Measurements from ENCODE around the gene FBLN5. TPM values are rescaled to one million over a fixed set of nuclear protein-coding genes. Genes with fewer than 3 reads are reported as not detected.
A peak's percentile ranks its signal among the peaks of the same experiment; 100 is the strongest.

Gene FBLN5
- total RNA-seq, 2 experiments from 2014 or later = 3.0 to 4.7 TPM

- no peaks in the 10 kb centered on the region for H3K9me3 Mint-ChIP-seq (ENCODE audit: low read depth)
- ATAC-seq = peak; percentile 53
- H3K4me3 Mint-ChIP-seq = no peak overlapping the region
- no peaks in the 10 kb centered on the region for H3K27me3 Mint-ChIP-seq
- H3K4me1 Mint-ChIP-seq = peaks cover 51% of the 10 kb centered on the region
- intact Hi-C loops (cut with DNase I, micrococcal nuclease) = loop anchor here (1.0 to 2.0 kb wide), 3 partner anchors 20 to 57 kb away; no protein-coding TSS in a partner anchor
- H3K27ac Mint-ChIP-seq = peak overlapping the region; percentile 89
- CTCF ChIA-PET = interaction anchor here (0.8 to 1.7 kb wide), 7 partner anchors 13 to 100 kb away, joined by 3 to 8 read pairs (median 4); no protein-coding TSS in a partner anchor
- POLR2A ChIA-PET = interaction anchor here (0.6 kb wide), 1 partner anchor 102 kb away, joined by 3 read pairs; no protein-coding TSS in a partner anchor
- peak; percentile 53 for DNase-seq
- peaks cover 3% of the 10 kb centered on the region for H3K36me3 Mint-ChIP-seq (ENCODE audit: low read depth)
Observed at GRCh38 chr14:91893007-91893406, 54.5 kb downstream of the FBLN5 start.

- Mint-ChIP-seq H3K4me3 (no peak overlapping the region), H3K27ac (peak overlapping the region; percentile 89), H3K4me1 (peaks cover 51% of the 10 kb centered on the region), H3K27me3 (no peaks in the 10 kb centered on the region), H3K36me3 (ENCODE audit: low read depth) (peaks cover 3% of the 10 kb centered on the region), H3K9me3 (ENCODE audit: low read depth) (no peaks in the 10 kb centered on the region)
- ChIA-PET POLR2A (interaction anchor here (0.6 kb wide), 1 partner anchor 230 kb away, joined by 3 read pairs; the partner anchor contains the start of genes CPSF2 and NDUFB1), CTCF (interaction anchor here (0.6 to 2.3 kb wide), 13 partner anchors 9 to 597 kb away, joined by 3 to 10 read pairs (median 3); no protein-coding TSS in a partner anchor)
- intact Hi-C loops (cut with DNase I, micrococcal nuclease) = loop anchor here in 1 of 2 experiments (2.0 kb wide), 1 partner anchor 19 kb away; no protein-coding TSS in a partner anchor
- ATAC-seq (no peak), DNase-seq (no peak)
Observed at GRCh38 chr14:91891721-91892220, 55.7 kb downstream of the FBLN5 start.

- Mint-ChIP-seq H3K27me3 (no peaks in the 10 kb centered on the region), H3K9me3 (ENCODE audit: low read depth) (no peaks in the 10 kb centered on the region), H3K36me3 (ENCODE audit: low read depth) (peaks cover 3% of the 10 kb centered on the region), H3K4me3 (no peak overlapping the region), H3K27ac (no peak overlapping the region), H3K4me1 (peaks cover 51% of the 10 kb centered on the region)
- no peak for DNase-seq
- ATAC-seq = no peak
- CTCF ChIA-PET = interaction anchor here (1.2 to 2.3 kb wide), 4 partner anchors 9 to 20 kb away, joined by 3 to 10 read pairs (median 6); no protein-coding TSS in a partner anchor
- intact Hi-C loops (cut with DNase I, micrococcal nuclease) = no loop called here
- POLR2A ChIA-PET = interaction anchor here (0.6 kb wide), 1 partner anchor 231 kb away, joined by 3 read pairs; the partner anchor contains the start of genes CPSF2 and NDUFB1
Observed at GRCh38 chr14:91891101-91891500, 56.4 kb downstream of the FBLN5 start.

GRCh38 chr14:91890291-91890749 lies 57.2 kb downstream of the FBLN5 start:
- intact Hi-C loops (cut with DNase I, micrococcal nuclease) = no loop called here
- Mint-ChIP-seq H3K4me1 (peaks cover 51% of the 10 kb centered on the region), H3K9me3 (ENCODE audit: low read depth) (no peaks in the 10 kb centered on the region), H3K36me3 (ENCODE audit: low read depth) (peaks cover 3% of the 10 kb centered on the region), H3K4me3 (no peak overlapping the region), H3K27ac (no peak overlapping the region), H3K27me3 (no peaks in the 10 kb centered on the region)
- ATAC-seq (no peak), DNase-seq (no peak)
- ChIA-PET CTCF (interaction anchor here (0.8 to 2.3 kb wide), 3 partner anchors 8 to 279 kb away, joined by 3 to 10 read pairs (median 7); no protein-coding TSS in a partner anchor), POLR2A (interaction anchor here (0.6 kb wide), 2 partner anchors 10 to 826 kb away, joined by 3 to 7 read pairs; no protein-coding TSS in a partner anchor)

GRCh38 chr14:91889477-91890211 lies 57.9 kb downstream of the FBLN5 start:
- ChIA-PET CTCF (interaction anchor here (0.8 kb wide), 1 partner anchor 279 kb away, joined by 3 read pairs; no protein-coding TSS in a partner anchor), POLR2A (interaction anchor here (0.6 kb wide), 2 partner anchors 11 to 825 kb away, joined by 3 to 7 read pairs; no protein-coding TSS in a partner anchor)
- DNase-seq = no peak
- H3K36me3 Mint-ChIP-seq (ENCODE audit: low read depth) = peaks cover 3% of the 10 kb centered on the region
- H3K27me3 Mint-ChIP-seq = no peaks in the 10 kb centered on the region
- no peaks in the 10 kb centered on the region for H3K9me3 Mint-ChIP-seq (ENCODE audit: low read depth)
- no peak for ATAC-seq
- no peak overlapping the region for H3K4me3 Mint-ChIP-seq
- H3K4me1 Mint-ChIP-seq = peaks cover 51% of the 10 kb centered on the region
- no peak overlapping the region for H3K27ac Mint-ChIP-seq
- intact Hi-C loops (cut with DNase I, micrococcal nuclease) = no loop called here

GRCh38 chr14:91888641-91889476 lies 58.6 kb downstream of the FBLN5 start:
- POLR2A ChIA-PET = no interaction called here
- Mint-ChIP-seq H3K36me3 (ENCODE audit: low read depth) (peaks cover 3% of the 10 kb centered on the region), H3K27ac (no peak overlapping the region), H3K9me3 (ENCODE audit: low read depth) (no peaks in the 10 kb centered on the region), H3K4me1 (peaks cover 48% of the 10 kb centered on the region), H3K27me3 (no peaks in the 10 kb centered on the region), H3K4me3 (no peak overlapping the region)
- DNase-seq (no peak), ATAC-seq (no peak)
- intact Hi-C loops (cut with DNase I, micrococcal nuclease) = no loop called here
- CTCF ChIA-PET = interaction anchor here (1.1 kb wide), 1 partner anchor 23 kb away, joined by 5 read pairs; no protein-coding TSS in a partner anchor

GRCh38 chr14:91886961-91887360 lies 60.5 kb downstream of the FBLN5 start:
- no peak overlapping the region for H3K27ac Mint-ChIP-seq
- H3K36me3 Mint-ChIP-seq (ENCODE audit: low read depth) = no peaks in the 10 kb centered on the region
- ATAC-seq (no peak), DNase-seq (no peak)
- no peaks in the 10 kb centered on the region for H3K27me3 Mint-ChIP-seq
- ChIA-PET CTCF (no interaction called here), POLR2A (no interaction called here)
- H3K9me3 Mint-ChIP-seq (ENCODE audit: low read depth) = no peaks in the 10 kb centered on the region
- no peak overlapping the region for H3K4me3 Mint-ChIP-seq
- peaks cover 31% of the 10 kb centered on the region for H3K4me1 Mint-ChIP-seq
- intact Hi-C loops (cut with DNase I, micrococcal nuclease) = no loop called here

- POLR2A ChIA-PET = no interaction called here
- H3K4me1 Mint-ChIP-seq = peaks cover 28% of the 10 kb centered on the region
- CTCF ChIA-PET = interaction anchor here (0.7 kb wide), 1 partner anchor 604 kb away, joined by 3 read pairs; no protein-coding TSS in a partner anchor
- intact Hi-C loops (cut with DNase I, micrococcal nuclease) = no loop called here
- ATAC-seq (no peak), DNase-seq (no peak)
- no peaks in the 10 kb centered on the region for H3K27me3 Mint-ChIP-seq
- no peaks in the 10 kb centered on the region for H3K36me3 Mint-ChIP-seq (ENCODE audit: low read depth)
- H3K9me3 Mint-ChIP-seq (ENCODE audit: low read depth) = no peaks in the 10 kb centered on the region
- H3K27ac Mint-ChIP-seq = no peak overlapping the region
- H3K4me3 Mint-ChIP-seq = no peak overlapping the region
Observed at GRCh38 chr14:91885839-91886238, 61.7 kb downstream of the FBLN5 start.

GRCh38 chr14:91885113-91885712 lies 62.3 kb downstream of the FBLN5 start:
- POLR2A ChIA-PET = no interaction called here
- Mint-ChIP-seq H3K4me1 (peaks cover 28% of the 10 kb centered on the region), H3K27ac (no peak overlapping the region), H3K27me3 (no peaks in the 10 kb centered on the region), H3K4me3 (no peak overlapping the region), H3K36me3 (ENCODE audit: low read depth) (no peaks in the 10 kb centered on the region), H3K9me3 (ENCODE audit: low read depth) (no peaks in the 10 kb centered on the region)
- DNase-seq = no peak
- CTCF ChIA-PET = interaction anchor here (0.7 kb wide), 1 partner anchor 604 kb away, joined by 3 read pairs; no protein-coding TSS in a partner anchor
- ATAC-seq = no peak
- intact Hi-C loops (cut with DNase I, micrococcal nuclease) = no loop called here

GRCh38 chr14:91884664-91885063 lies 62.8 kb downstream of the FBLN5 start:
- intact Hi-C loops (cut with DNase I, micrococcal nuclease) = no loop called here

More at GRCh38 chr14:91884664-91885063, 62.8 kb downstream of the FBLN5 start:
- no peaks in the 10 kb centered on the region for H3K9me3 Mint-ChIP-seq (ENCODE audit: low read depth)
- H3K36me3 Mint-ChIP-seq (ENCODE audit: low read depth) = no peaks in the 10 kb centered on the region
- POLR2A ChIA-PET = no interaction called here
- no peak overlapping the region for H3K4me3 Mint-ChIP-seq
- CTCF ChIA-PET = no interaction called here
- no peaks in the 10 kb centered on the region for H3K27me3 Mint-ChIP-seq
- ATAC-seq = no peak
- no peak overlapping the region for H3K27ac Mint-ChIP-seq
- no peak for DNase-seq
- H3K4me1 Mint-ChIP-seq = peaks cover 28% of the 10 kb centered on the region
